ENCODE data around the gene IGHMBP2. TPM values are rescaled to one million over a fixed set of nuclear protein-coding genes. Genes with fewer than 3 reads are reported as not detected.
"Not testable (repeated sequence)": the region's sequence is repeated elsewhere in the genome, so short reads cannot be mapped to it uniquely, and the experiment has no call there.

The IGHMBP2 gene
- total and polyA plus RNA-seq, 9 of the 15 experiments (the other 6 are each of a cell fraction or from before 2014, with no cell fraction given): 1.6 to 24.8 (median 14.5) TPM

DNA sequence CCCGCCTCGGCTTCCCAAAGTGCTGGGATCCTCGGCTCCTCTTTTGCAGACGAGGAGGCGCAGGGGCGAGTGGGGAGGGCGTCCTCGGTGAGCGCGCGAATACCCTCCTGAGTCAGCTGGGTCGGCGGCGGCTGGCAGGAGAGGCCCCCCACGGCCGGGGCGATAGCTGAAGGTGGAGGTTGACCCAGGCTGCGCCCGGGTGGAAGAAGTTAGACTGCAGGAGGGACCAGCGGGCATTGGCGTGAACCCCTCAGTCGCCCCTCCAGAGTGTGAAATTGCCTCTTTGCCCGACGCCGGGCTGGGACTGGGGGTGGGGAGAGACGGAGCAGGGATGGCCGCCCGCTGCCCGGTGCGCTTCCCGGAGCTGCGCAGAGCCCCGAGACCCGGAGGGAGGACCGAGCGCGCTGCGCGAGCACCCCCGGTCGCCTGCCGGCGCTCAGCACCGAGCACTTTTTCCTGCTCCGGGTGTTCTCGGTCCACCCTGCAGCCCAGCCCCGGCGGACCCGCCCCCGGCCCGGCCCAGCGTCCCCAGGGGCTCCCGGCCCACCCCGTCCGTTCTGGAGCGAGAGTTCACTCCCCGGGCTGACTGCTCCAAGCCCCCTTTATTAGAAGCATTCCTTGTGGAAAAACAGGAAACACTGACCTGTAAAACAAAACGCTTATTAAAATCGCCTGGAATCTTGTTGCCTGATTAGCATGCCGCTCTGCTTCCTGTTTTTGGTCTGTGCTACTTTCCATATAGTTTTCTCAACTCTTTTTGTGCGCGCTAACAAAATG lies 48.3 kb upstream of the IGHMBP2 start:
- POLR2A ChIA-PET: interaction anchor here (0.7 kb wide), 1 partner anchor 238 kb away, joined by 3 read pairs; no protein-coding TSS in a partner anchor
- peaks cover 0 to 8% of the 10 kb centered on the region in 2 experiments; a peak in 2 of 5 replicates for H3K27me3 ChIP-seq (ENCODE audit: control insufficient read depth in 2 of 2, insufficient read depth in 2 of 2, low read length in 2 of 2)
- no peak overlapping the region; the same call in 1 of the 2 replicates for H2AFZ ChIP-seq (ENCODE audit: low read depth, low read length)
- no peaks in the 10 kb centered on the region for H3K79me2 ChIP-seq (ENCODE audit: control insufficient read depth, insufficient read depth, low read length)
- no peaks in the 10 kb centered on the region for H3K36me3 ChIP-seq (ENCODE audit: control insufficient read depth, insufficient read depth, low read length)
- H3K9me3 ChIP-seq (replicated peaks; ENCODE audit: control insufficient read depth, insufficient read depth, low read depth, low read length): no peaks in the 10 kb centered on the region
- H3K9me1 ChIP-seq (ENCODE audit: control insufficient read depth, insufficient read depth, low read length): no peaks in the 10 kb centered on the region
- ATAC-seq: peak; percentile 27; the same call in 2 of the 3 replicates
- in situ Hi-C loops (cut with MboI): no loop called here
- intact Hi-C loops (cut with micrococcal nuclease): no loop called here
- no peaks in the 10 kb centered on the region for H4K20me1 ChIP-seq (replicated peaks; ENCODE audit: control insufficient read depth, insufficient read depth, low read length)
- H3K4me2 ChIP-seq (ENCODE audit: insufficient read depth, low read length): no peak overlapping the region
- H3K4me3 ChIP-seq: no peak overlapping the region
- no peak for DNase-seq (ENCODE audit: extremely low read depth in 1 of 4, low spot score in 3 of 4)
- no peak for FAIRE-seq
- CTCF ChIA-PET (ENCODE audit: low intra/inter-chr PET ratio): no interaction called here
- 55% methylated on average over 20 of the region's 62 CpGs for WGBS (ENCODE audit: insufficient coverage, low coverage, missing lambda C conversion rate)
- H3K9ac ChIP-seq (ENCODE audit: insufficient read depth in 1 of 2, low read depth in 2 of 2, low read length in 2 of 2): no peak overlapping the region
- no peak overlapping the region for H3K27ac ChIP-seq (ENCODE audit: extremely low read depth, low read depth, low read length)
- H3K4me1 ChIP-seq (replicated peaks in 1 of 2; ENCODE audit: control insufficient read depth in 2 of 2, insufficient read depth in 2 of 2, low read length in 2 of 2): peaks cover 14 to 22% of the 10 kb centered on the region in 2 experiments
- BruUV-seq (replicated peaks): no TSS peak
- TF ChIP-seq GTF2B (IDR thresholded peaks at IDR 0.05; ENCODE audit: extremely low read depth, insufficient read length) (no peak), TCFL5 (CRISPR knock-in tag; conservative IDR thresholded peaks at IDR 0.05) (no peak), RBFOX2 (IDR thresholded peaks at IDR 0.05; ENCODE audit: low read depth, low read length) (0 out of 2 replicates have a peak, but pooled peaks have one; percentile 24), POLR2G (IDR thresholded peaks at IDR 0.05; ENCODE audit: low read depth, low read length) (0 out of 2 replicates have a peak, but pooled peaks have one; percentile 15)

DNA sequence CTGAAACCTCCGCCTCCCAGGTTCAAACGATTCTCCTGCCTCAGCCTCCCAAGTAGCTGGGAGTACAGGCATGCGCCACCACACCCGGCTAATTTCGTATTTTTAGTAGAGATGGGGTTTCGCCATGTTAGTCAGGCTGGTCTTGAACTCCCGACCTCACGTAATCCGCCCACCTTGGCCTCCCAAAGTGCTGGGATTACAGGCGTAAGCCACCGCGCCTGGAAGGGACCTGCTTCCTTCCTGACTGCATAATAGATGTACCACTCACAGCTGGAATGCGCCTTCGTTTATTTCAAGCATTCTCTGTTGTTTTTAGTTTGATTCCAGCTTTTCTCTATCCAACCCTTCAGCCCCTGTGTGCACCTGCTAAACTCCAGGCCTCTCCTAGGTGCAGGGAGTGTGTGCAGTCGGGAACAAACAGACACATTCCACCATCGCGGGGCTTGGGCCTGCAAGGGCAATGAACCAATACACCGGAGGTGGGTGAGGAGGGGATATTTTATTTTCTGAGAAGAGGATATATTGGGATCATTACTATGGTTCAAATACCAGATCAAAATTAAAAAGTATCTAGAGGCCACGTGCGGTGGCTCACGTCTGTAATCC lies 47.2 kb upstream of the IGHMBP2 start:
- H3K4me3 ChIP-seq; BruUV-seq (replicated peaks); intact Hi-C loops (cut with micrococcal nuclease); H3K36me3 ChIP-seq (ENCODE audit: control insufficient read depth, insufficient read depth, low read length); H3K27ac ChIP-seq (ENCODE audit: extremely low read depth, low read depth, low read length); H3K9me1 ChIP-seq (ENCODE audit: control insufficient read depth, insufficient read depth, low read length); FAIRE-seq; H3K79me2 ChIP-seq (ENCODE audit: control insufficient read depth, insufficient read depth, low read length); CTCF ChIA-PET (ENCODE audit: low intra/inter-chr PET ratio); DNase-seq (ENCODE audit: extremely low read depth in 1 of 4, low spot score in 3 of 4); ATAC-seq; H2AFZ ChIP-seq (ENCODE audit: low read depth, low read length); H3K27me3 ChIP-seq (ENCODE audit: control insufficient read depth in 2 of 2, insufficient read depth in 2 of 2, low read length in 2 of 2); H3K9ac ChIP-seq (ENCODE audit: insufficient read depth in 1 of 2, low read depth in 2 of 2, low read length in 2 of 2); H4K20me1 ChIP-seq (replicated peaks; ENCODE audit: control insufficient read depth, insufficient read depth, low read length); H3K4me2 ChIP-seq (ENCODE audit: insufficient read depth, low read length); H3K9me3 ChIP-seq (replicated peaks; ENCODE audit: control insufficient read depth, insufficient read depth, low read depth, low read length); in situ Hi-C loops (cut with MboI): not testable (repeated sequence)
- 84% methylated on average over 18 of the region's 21 CpGs for WGBS (ENCODE audit: insufficient coverage, low coverage, missing lambda C conversion rate)
- peaks cover 14 to 22% of the 10 kb centered on the region in 2 experiments for H3K4me1 ChIP-seq (replicated peaks in 1 of 2; ENCODE audit: control insufficient read depth in 2 of 2, insufficient read depth in 2 of 2, low read length in 2 of 2)
- POLR2A ChIA-PET: interaction anchor here (0.8 kb wide), 1 partner anchor 9 kb away, joined by 3 read pairs; no protein-coding TSS in a partner anchor
